Measurements from ENCODE around the gene BZW1.

- TF ChIP-seq CTCF (conservative IDR thresholded peaks at IDR 0.05) (no peak), EZH2 (IDR thresholded peaks at IDR 0.05; ENCODE audit: low read depth) (no peak)
Measured at GRCh38 chr2:200845669-200846325, 34.1 kb downstream of the BZW1 start.
